GM21526 (cell line): ENCODE data around the gene CCDC167.

Experiments
- ATAC-seq: cut with Tn5 transposase; IDR thresholded peaks from one replicate; pipeline ENCODE4 v1.9.1; 2021; ENCODE audit warnings: moderate library complexity; ENCODE audit not compliant: unreplicated experiment, low FRiP score

CCDC167 gene

GRCh38 chr6:37435373-37435772 lies 64.3 kb downstream of the CCDC167 start:
- no peak for ATAC-seq

- peak; percentile 25 for ATAC-seq
Measured at GRCh38 chr6:37433657-37434271, 65.9 kb downstream of the CCDC167 start.
